Smooth muscle cell (in vitro differentiated cells): Measurements from ENCODE around the gene MRPL32. TPM values are rescaled to one million over a fixed set of nuclear protein-coding genes. Genes with fewer than 3 reads are reported as not detected.

Experiments
- DNase-seq: peaks from one replicate; lab custom pipeline; 2025; ENCODE audit not compliant: unreplicated experiment; lab: John Stamatoyannopoulos, UW
- H2AFZ ChIP-seq: fragments of 200-600 bp; sonication (generic); 2 replicates; pipeline ENCODE4 v1.6.0; 2016; ENCODE audit warnings: antibody characterized with exemption, low read depth, mild to moderate bottlenecking
- H3F3A ChIP-seq: fragments of 200-600 bp; sonication (generic); 2 replicates; pipeline ENCODE4 v1.6.0; 2017; ENCODE audit warnings: antibody characterized with exemption, low read depth
- H3K27ac ChIP-seq: fragments of 200-600 bp; sonication (generic); 2 replicates; pipeline ENCODE4 v1.5.1; 2016; ENCODE audit warnings: low read depth, mild to moderate bottlenecking
- H3K27me3 ChIP-seq: fragments of 200-600 bp; sonication (generic); 2 replicates; pipeline ENCODE4 v1.6.1; 2016; ENCODE audit warnings: low read depth, mild to moderate bottlenecking
- H3K36me3 ChIP-seq: fragments of 200-600 bp; sonication (generic); 2 replicates; pipeline ENCODE4 v1.5.1; 2016; ENCODE audit warnings: low read depth
- H3K4me1 ChIP-seq: fragments of 200-600 bp; sonication (generic); 2 replicates; pipeline ENCODE4 v1.5.1; 2016; ENCODE audit warnings: low read depth
- H3K4me2 ChIP-seq: fragments of 200-600 bp; sonication (generic); 2 replicates; pipeline ENCODE4 v1.6.0; 2016; ENCODE audit warnings: mild to moderate bottlenecking
- H3K4me3 ChIP-seq: fragments of 200-600 bp; sonication (generic); 2 replicates; pipeline ENCODE4 v1.5.1; 2016; ENCODE audit warnings: mild to moderate bottlenecking
- H3K79me2 ChIP-seq: fragments of 200-600 bp; sonication (generic); 2 replicates; pipeline ENCODE4 v1.6.0; 2016; ENCODE audit warnings: low read depth, mild to moderate bottlenecking
- H3K9ac ChIP-seq: fragments of 200-600 bp; sonication (generic); 2 replicates; pipeline ENCODE4 v1.6.0; 2016; ENCODE audit warnings: low read depth
- H3K9me3 ChIP-seq: fragments of 200-600 bp; sonication (generic); replicated peaks from 2 replicates; pipeline ENCODE4 v1.5.1; 2016; ENCODE audit warnings: low read depth
- H4K20me1 ChIP-seq: fragments of 200-600 bp; sonication (generic); 2 replicates; pipeline ENCODE4 v1.6.0; 2016; ENCODE audit warnings: low read depth
- CTCF ChIP-seq: fragments of 200-600 bp; sonication (generic); IDR thresholded peaks from 2 replicates; pipeline ENCODE4 v1.5.1; 2017; ENCODE audit warnings: borderline replicate concordance, mild to moderate bottlenecking, antibody characterized with exemption; ENCODE audit not compliant: insufficient read depth, poor library complexity, severe bottlenecking
- WGBS: methylation state at CpG from one replicate; pipeline ENCODE4 v1.1.7; 2016; ENCODE audit warnings: low lambda C conversion rate; 5-methylcytosine and 5-hydroxymethylcytosine counted together
- polyA plus RNA-seq: library from polyadenylated mRNA; unstranded; fragments of >200 nt; fragmentation: Nextera tagmentation; extraction: Ambion mirVana; gene quantifications from 2 replicates; pipeline ENCODE4 v1.2.1, GENCODE V29; 2016
- total RNA-seq: library from RNA; depleted of rRNA; stranded (reverse); fragments of >200 nt; gene quantifications from 2 replicates; pipeline ENCODE4 v1.2.3, GENCODE V29; 2014

Gene MRPL32
- total and polyA plus RNA-seq, 2 experiments from 2014 or later = 59.7 to 82.1 TPM

GRCh38 chr7:42947521-42947920, 15.3 kb downstream of the MRPL32 start:
- H3K4me2 ChIP-seq = no peak overlapping the region
- H2AFZ ChIP-seq = no peak overlapping the region
- H3F3A ChIP-seq = no peaks in the 10 kb centered on the region
- TF ChIP-seq CTCF = no peak
- no peaks in the 10 kb centered on the region for H3K27me3 ChIP-seq
- 50% methylated on average over 2 of the region's 2 CpGs for WGBS
- no peak overlapping the region for H3K4me3 ChIP-seq
- H3K36me3 ChIP-seq = no peaks in the 10 kb centered on the region
- no peaks in the 10 kb centered on the region for H3K4me1 ChIP-seq
- DNase-seq = no peak
- peak overlapping the region; percentile 6 for H3K27ac ChIP-seq
- no peaks in the 10 kb centered on the region for H3K79me2 ChIP-seq
- no peaks in the 10 kb centered on the region for H3K9me3 ChIP-seq
- H3K9ac ChIP-seq = no peak overlapping the region
- H4K20me1 ChIP-seq = no peaks in the 10 kb centered on the region

- Histone ChIP-seq H2AFZ (no peak overlapping the region), H3K79me2 (no peaks in the 10 kb centered on the region), H3K4me1 (no peaks in the 10 kb centered on the region), H3K36me3 (no peaks in the 10 kb centered on the region), H3K27me3 (no peaks in the 10 kb centered on the region), H3K9ac (no peak overlapping the region), H4K20me1 (no peaks in the 10 kb centered on the region), H3F3A (no peaks in the 10 kb centered on the region), H3K4me3 (no peak overlapping the region), H3K4me2 (no peak overlapping the region), H3K27ac (no peak overlapping the region), H3K9me3 (no peaks in the 10 kb centered on the region)
- WGBS = 75% methylated on average over 3 of the region's 3 CpGs
- no peak for TF ChIP-seq CTCF
- no peak for DNase-seq
Observed at GRCh38 chr7:42950417-42950816, 18.2 kb downstream of the MRPL32 start.

- Histone ChIP-seq H4K20me1 (no peaks in the 10 kb centered on the region), H3K36me3 (no peaks in the 10 kb centered on the region), H3K4me1 (no peaks in the 10 kb centered on the region), H3K79me2 (no peaks in the 10 kb centered on the region), H3K27ac (no peak overlapping the region), H2AFZ (no peak overlapping the region), H3K4me2 (no peak overlapping the region), H3K4me3 (no peak overlapping the region), H3K9ac (no peak overlapping the region), H3F3A (no peaks in the 10 kb centered on the region), H3K9me3 (peaks cover 6% of the 10 kb centered on the region), H3K27me3 (no peaks in the 10 kb centered on the region)
- DNase-seq = no peak
- WGBS = 87% methylated on average over 4 of the region's 4 CpGs
- TF ChIP-seq CTCF = no peak
Observed at GRCh38 chr7:42952328-42952727, 20.2 kb downstream of the MRPL32 start.

GRCh38 chr7:42953994-42954393, 21.8 kb downstream of the MRPL32 start:
- no peak for DNase-seq
- H3K4me1 ChIP-seq = no peaks in the 10 kb centered on the region
- H3K36me3 ChIP-seq = no peaks in the 10 kb centered on the region
- no peak overlapping the region for H3K9ac ChIP-seq
- no peaks in the 10 kb centered on the region for H4K20me1 ChIP-seq
- no peak overlapping the region for H3K27ac ChIP-seq
- peaks cover 6% of the 10 kb centered on the region for H3K9me3 ChIP-seq
- no peaks in the 10 kb centered on the region for H3K27me3 ChIP-seq
- H3K4me2 ChIP-seq = no peak overlapping the region
- WGBS = 80% methylated on average over 4 of the region's 4 CpGs
- no peak overlapping the region for H3K4me3 ChIP-seq
- H3F3A ChIP-seq = no peaks in the 10 kb centered on the region
- H2AFZ ChIP-seq = no peak overlapping the region
- H3K79me2 ChIP-seq = no peaks in the 10 kb centered on the region
- TF ChIP-seq CTCF = no peak
